OCI-LY3 (cell line): ENCODE measurements around the gene C2CD4D.

ENCODE experiments used
- H2AFZ ChIP-seq: fragments of 200-600, 300-600 bp; shearing (Covaris generic); 2 replicates; pipeline ENCODE4 v1.6.0; 2014; ENCODE audit warnings: antibody characterized with exemption, low read depth, low read length
- H3K27ac ChIP-seq: fragments of 200-600, 300-600 bp; sonication (generic); 2 replicates; pipeline ENCODE4 v1.5.1; 2014; ENCODE audit warnings: mild to moderate bottlenecking, low read length, moderate library complexity, mixed read lengths
- H3K27me3 ChIP-seq: fragments of 200-600, 300-600 bp; sonication (generic); 2 replicates; pipeline ENCODE4 v1.6.1; 2014; ENCODE audit warnings: low read depth, low read length, mixed read lengths
- H3K36me3 ChIP-seq: fragments of 200-600, 300-600 bp; sonication (generic); replicated peaks from 2 replicates; pipeline ENCODE3; 2014; ENCODE audit warnings: low read depth, low read length, mixed read lengths
- H3K4me1 ChIP-seq: fragments of 300-600, 200-600 bp; sonication (generic); 2 replicates; pipeline ENCODE4 v1.6.1; 2014; ENCODE audit warnings: low read length, mixed read lengths
- H3K4me2 ChIP-seq: fragments of 200-600, 300-600 bp; sonication (generic); 2 replicates; pipeline ENCODE4 v1.6.1; 2014; ENCODE audit warnings: low read length, mixed read lengths
- H3K4me3 ChIP-seq: fragments of 300-600, 200-600 bp; sonication (generic); 2 replicates; pipeline ENCODE4 v1.5.1; 2014; ENCODE audit warnings: antibody characterized with exemption, mild to moderate bottlenecking, low read length, moderate library complexity
- H3K79me2 ChIP-seq: fragments of 300-600, 200-600 bp; shearing (Covaris generic); 2 replicates; pipeline ENCODE4 v1.6.1; 2014; ENCODE audit warnings: mild to moderate bottlenecking, low read length, mixed read lengths
- H3K9ac ChIP-seq: fragments of 300-600, 200-600 bp; shearing (Covaris generic); 2 replicates; pipeline ENCODE4 v1.6.0; 2014; ENCODE audit warnings: mild to moderate bottlenecking, low read length, moderate library complexity
- H3K9me3 ChIP-seq: fragments of 200-600, 300-600 bp; shearing (Covaris generic); 2 replicates; pipeline ENCODE4 v1.6.1; 2014; ENCODE audit warnings: low read length, mixed read lengths; ENCODE audit not compliant: insufficient read depth
- H4K20me1 ChIP-seq: fragments of 200-600, 300-600 bp; sonication (generic); 2 replicates; pipeline ENCODE4 v1.6.1; 2016; ENCODE audit warnings: low read length, mixed read lengths; ENCODE audit not compliant: insufficient read depth
- EZH2phosphoT487 ChIP-seq: fragments of 200-600 bp; shearing (Covaris generic); IDR thresholded peaks from 2 replicates; pipeline ENCODE4 v1.6.1; 2018; ENCODE audit warnings: antibody characterized with exemption, mixed run types, low read depth
- TF ChIP-seq, protein P1 (sequence below): fragments of 200-600, 300-600 bp; sonication (generic); IDR thresholded peaks from 2 replicates; pipeline ENCODE4 v1.5.1; 2014; ENCODE audit warnings: antibody characterized with exemption, low read length, low read depth

Gene C2CD4D

DNA sequence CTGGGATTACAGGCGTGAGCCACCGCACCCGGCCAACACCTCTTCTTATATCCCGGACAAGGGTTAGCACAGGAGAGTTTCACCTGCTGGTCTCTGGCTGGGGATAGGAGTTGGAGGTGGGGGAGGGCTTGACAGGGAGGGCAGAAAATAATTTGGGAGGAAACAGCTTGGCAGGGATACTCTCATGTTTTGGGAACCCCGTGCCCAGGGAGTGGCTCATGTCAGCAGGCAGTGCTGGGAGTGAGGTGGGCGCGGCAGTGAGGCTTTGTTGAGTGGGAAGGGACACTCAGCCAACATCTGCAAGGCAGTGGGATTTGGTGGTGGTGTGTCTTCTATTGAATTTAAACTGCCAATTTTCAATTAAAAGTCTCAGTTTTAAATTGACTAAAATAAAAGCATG is 15.0 kb upstream of the C2CD4D start:
- H2AFZ ChIP-seq, result no peak overlapping the region
- no peak overlapping the region for H3K4me2 ChIP-seq

GRCh38 chr1:151853411-151853943 is 13.9 kb upstream of the C2CD4D start, which contains the start of gene THEM5:
THEM5 (minus strand) TSS chr1:151853712; CDS start chr1:151853565, 147 bp downstream.
- TF ChIP-seq, protein P1, sequence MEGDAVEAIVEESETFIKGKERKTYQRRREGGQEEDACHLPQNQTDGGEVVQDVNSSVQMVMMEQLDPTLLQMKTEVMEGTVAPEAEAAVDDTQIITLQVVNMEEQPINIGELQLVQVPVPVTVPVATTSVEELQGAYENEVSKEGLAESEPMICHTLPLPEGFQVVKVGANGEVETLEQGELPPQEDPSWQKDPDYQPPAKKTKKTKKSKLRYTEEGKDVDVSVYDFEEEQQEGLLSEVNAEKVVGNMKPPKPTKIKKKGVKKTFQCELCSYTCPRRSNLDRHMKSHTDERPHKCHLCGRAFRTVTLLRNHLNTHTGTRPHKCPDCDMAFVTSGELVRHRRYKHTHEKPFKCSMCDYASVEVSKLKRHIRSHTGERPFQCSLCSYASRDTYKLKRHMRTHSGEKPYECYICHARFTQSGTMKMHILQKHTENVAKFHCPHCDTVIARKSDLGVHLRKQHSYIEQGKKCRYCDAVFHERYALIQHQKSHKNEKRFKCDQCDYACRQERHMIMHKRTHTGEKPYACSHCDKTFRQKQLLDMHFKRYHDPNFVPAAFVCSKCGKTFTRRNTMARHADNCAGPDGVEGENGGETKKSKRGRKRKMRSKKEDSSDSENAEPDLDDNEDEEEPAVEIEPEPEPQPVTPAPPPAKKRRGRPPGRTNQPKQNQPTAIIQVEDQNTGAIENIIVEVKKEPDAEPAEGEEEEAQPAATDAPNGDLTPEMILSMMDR, result no peak
- no peak for TF ChIP-seq EZH2phosphoT487
- Histone ChIP-seq H3K27ac (no peak within 1 kb of the TSS), H3K4me1 (peaks cover 11% of the 10 kb centered on the region), H3K36me3 (no peaks in the 10 kb centered on the region), H3K4me2 (no peak within 1 kb of the TSS), H2AFZ (no peak within 1 kb of the TSS), H3K79me2 (no peaks in the 10 kb centered on the region), H3K9me3 (no peaks in the 10 kb centered on the region), H3K4me3 (no peak within 1 kb of the TSS), H3K9ac (no peak within 1 kb of the TSS), H4K20me1 (no peaks in the 10 kb centered on the region), H3K27me3 (peaks cover 12% of the 10 kb centered on the region; the same call in 1 of the 2 replicates)

More for the DNA sequence above, 15.0 kb upstream of the C2CD4D start:
- H4K20me1 ChIP-seq, result no peaks in the 10 kb centered on the region
- no peak overlapping the region for H3K9ac ChIP-seq
- no peaks in the 10 kb centered on the region for H3K79me2 ChIP-seq
- H3K27ac ChIP-seq, result no peak overlapping the region
- H3K4me1 ChIP-seq, result peaks cover 19% of the 10 kb centered on the region
- no peak overlapping the region for H3K4me3 ChIP-seq
- TF ChIP-seq, protein P1, result no peak
- TF ChIP-seq EZH2phosphoT487, result no peak
- H3K27me3 ChIP-seq, result peaks cover 12% of the 10 kb centered on the region; the same call in 1 of the 2 replicates
- no peaks in the 10 kb centered on the region for H3K9me3 ChIP-seq
- H3K36me3 ChIP-seq, result no peaks in the 10 kb centered on the region

- Histone ChIP-seq H3K79me2 (no peaks in the 10 kb centered on the region), H3K27ac (no peak overlapping the region), H2AFZ (no peak overlapping the region), H4K20me1 (no peaks in the 10 kb centered on the region), H3K9ac (no peak overlapping the region), H3K4me1 (peaks cover 8% of the 10 kb centered on the region; the same call in 1 of the 2 replicates), H3K4me3 (no peak overlapping the region), H3K4me2 (no peak overlapping the region), H3K9me3 (no peaks in the 10 kb centered on the region), H3K36me3 (no peaks in the 10 kb centered on the region), H3K27me3 (peaks cover 12% of the 10 kb centered on the region; the same call in 1 of the 2 replicates)
- no peak for TF ChIP-seq EZH2phosphoT487
- TF ChIP-seq, protein P1, result no peak
Observed at GRCh38 chr1:151852733-151853132, 13.1 kb upstream of the C2CD4D start.

GRCh38 chr1:151851886-151852285 is 12.3 kb upstream of the C2CD4D start:
- H2AFZ ChIP-seq, result no peak overlapping the region
- no peaks in the 10 kb centered on the region for H3K9me3 ChIP-seq
- no peak overlapping the region for H3K27ac ChIP-seq
- H3K36me3 ChIP-seq, result no peaks in the 10 kb centered on the region
- H3K79me2 ChIP-seq, result no peaks in the 10 kb centered on the region
- H3K9ac ChIP-seq, result no peak overlapping the region
- H3K4me2 ChIP-seq, result no peak overlapping the region
- no peaks in the 10 kb centered on the region for H4K20me1 ChIP-seq
- no peak for TF ChIP-seq EZH2phosphoT487
- TF ChIP-seq, protein P1, result no peak
- peaks cover 8% of the 10 kb centered on the region for H3K4me1 ChIP-seq
- H3K4me3 ChIP-seq, result no peak overlapping the region
- peaks cover 12% of the 10 kb centered on the region; the same call in 1 of the 2 replicates for H3K27me3 ChIP-seq
